Stomach (tissue), 4 donors: ENCODE results near the gene ADI1.

Source experiments
- EP300 ChIP-seq: sonication (generic); formaldehyde crosslinking; IDR thresholded peaks from one replicate; pipeline ENCODE4 v1.6.1; 2017; ENCODE audit warnings: antibody characterized with exemption
- POLR2A ChIP-seq, 4 donors: fragments of 450-650 bp; IDR thresholded peaks; one replicate each; pipeline ENCODE4 v1.6.1; 2016; ENCODE audit warnings: antibody characterized with exemption in 4 of 4, control low read depth in 2 of 4, mild to moderate bottlenecking in 1 of 4, moderate library complexity in 1 of 4
- POLR2AphosphoS5 ChIP-seq, 3 donors: sonication (generic); formaldehyde crosslinking; IDR thresholded peaks; one replicate each; pipeline ENCODE4 v1.6.1; 2016; ENCODE audit warnings: antibody characterized with exemption in 3 of 3
- TF ChIP-seq, protein P1 (sequence below), 7 experiments: fragments of 450-650 bp in 4 of 7; fragments of 200-600 bp in 3 of 7; sonication (generic) in 3 of 7; IDR thresholded peaks; one replicate each; pipeline ENCODE4 v1.5.1; 2016 to 2019; ENCODE audit warnings: antibody characterized with exemption in 7 of 7, control low read depth in 2 of 7, mild to moderate bottlenecking in 1 of 7

DNA sequence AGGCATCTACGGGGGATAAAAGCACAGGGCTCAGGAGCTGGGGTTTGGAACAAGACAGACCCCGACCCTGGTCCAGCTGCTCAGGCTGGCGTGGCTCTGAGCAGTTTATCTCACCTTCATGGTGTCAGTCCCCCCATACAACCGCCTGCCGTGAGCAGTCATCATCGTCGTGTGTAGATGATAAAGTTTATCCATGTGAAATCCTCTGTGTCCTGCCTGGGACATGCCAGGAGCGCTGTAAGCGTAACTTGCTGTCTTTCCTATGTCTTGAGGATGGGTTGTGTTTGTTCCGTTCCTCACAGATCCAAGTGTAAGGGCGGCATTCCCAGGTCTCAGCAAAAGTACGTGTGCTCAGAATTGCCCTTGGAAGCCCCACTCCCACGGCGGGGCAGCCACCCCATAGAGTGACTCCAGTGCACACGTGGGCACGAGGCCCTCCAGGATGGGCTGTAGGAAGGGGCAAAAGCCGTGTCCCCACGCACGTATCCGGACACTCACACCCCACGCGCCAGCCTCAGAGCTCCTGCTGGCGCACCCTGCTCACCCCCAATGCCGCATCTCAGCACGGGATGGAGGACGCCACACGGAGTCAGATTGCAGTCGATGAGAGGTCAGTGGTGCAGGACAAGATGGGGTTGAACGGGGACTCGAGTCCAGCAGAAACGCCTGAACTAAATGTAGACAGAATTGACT, 50.9 kb downstream of the ADI1 start:
- TF ChIP-seq POLR2AphosphoS5 (IDR thresholded peaks at IDR 0.05) (no peak), EP300 (no peak), POLR2A (IDR thresholded peaks at IDR 0.05) (no peak)
- TF ChIP-seq, protein P1, sequence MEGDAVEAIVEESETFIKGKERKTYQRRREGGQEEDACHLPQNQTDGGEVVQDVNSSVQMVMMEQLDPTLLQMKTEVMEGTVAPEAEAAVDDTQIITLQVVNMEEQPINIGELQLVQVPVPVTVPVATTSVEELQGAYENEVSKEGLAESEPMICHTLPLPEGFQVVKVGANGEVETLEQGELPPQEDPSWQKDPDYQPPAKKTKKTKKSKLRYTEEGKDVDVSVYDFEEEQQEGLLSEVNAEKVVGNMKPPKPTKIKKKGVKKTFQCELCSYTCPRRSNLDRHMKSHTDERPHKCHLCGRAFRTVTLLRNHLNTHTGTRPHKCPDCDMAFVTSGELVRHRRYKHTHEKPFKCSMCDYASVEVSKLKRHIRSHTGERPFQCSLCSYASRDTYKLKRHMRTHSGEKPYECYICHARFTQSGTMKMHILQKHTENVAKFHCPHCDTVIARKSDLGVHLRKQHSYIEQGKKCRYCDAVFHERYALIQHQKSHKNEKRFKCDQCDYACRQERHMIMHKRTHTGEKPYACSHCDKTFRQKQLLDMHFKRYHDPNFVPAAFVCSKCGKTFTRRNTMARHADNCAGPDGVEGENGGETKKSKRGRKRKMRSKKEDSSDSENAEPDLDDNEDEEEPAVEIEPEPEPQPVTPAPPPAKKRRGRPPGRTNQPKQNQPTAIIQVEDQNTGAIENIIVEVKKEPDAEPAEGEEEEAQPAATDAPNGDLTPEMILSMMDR (IDR thresholded peaks at IDR 0.05): no peak
